HuH-7 (cell line): ENCODE measurements around the gene EHBP1.

Experiments
- DNase-seq: peaks from one replicate; pipeline ENCODE4 v3.0.0; 2011; ENCODE audit warnings: low spot score

Gene EHBP1

GRCh38 chr2:62705007-62705829 is at the start of gene EHBP1:
Gene EHBP1, plus strand, starts transcription at chr2:62705713. Its CDS starts 1,479 bp downstream, at chr2:62707192.
- DNase-seq = peak; percentile 98

- DNase-seq = no peak
Observed at GRCh38 chr2:62657783-62658182, 47.7 kb upstream of the EHBP1 start.

- DNase-seq = no peak
Observed at GRCh38 chr2:62658891-62659290, 46.6 kb upstream of the EHBP1 start.

- no peak for DNase-seq
Observed at GRCh38 chr2:62660087-62660486, 45.4 kb upstream of the EHBP1 start.

- DNase-seq = no peak
Observed at GRCh38 chr2:62660582-62661262, 44.8 kb upstream of the EHBP1 start.

- no peak for DNase-seq
Observed at GRCh38 chr2:62661263-62661635, 44.3 kb upstream of the EHBP1 start.

- DNase-seq = no peak
Observed at GRCh38 chr2:62662131-62662530, 43.4 kb upstream of the EHBP1 start.

GRCh38 chr2:62662554-62662953 is 43.0 kb upstream of the EHBP1 start:
- no peak for DNase-seq

GRCh38 chr2:62663411-62663810 is 42.1 kb upstream of the EHBP1 start:
- no peak for DNase-seq

GRCh38 chr2:62663920-62664795 is 41.4 kb upstream of the EHBP1 start:
- no peak for DNase-seq

- DNase-seq = no peak
Observed at GRCh38 chr2:62665446-62665845, 40.1 kb upstream of the EHBP1 start.

- DNase-seq = no peak
Observed at GRCh38 chr2:62669180-62669579, 36.3 kb upstream of the EHBP1 start.

GRCh38 chr2:62672601-62673000 is 32.9 kb upstream of the EHBP1 start:
- peak; percentile 44 for DNase-seq

GRCh38 chr2:62675062-62675461 is 30.5 kb upstream of the EHBP1 start:
- DNase-seq = no peak

- DNase-seq = no peak
Observed at GRCh38 chr2:62685256-62685655, 20.3 kb upstream of the EHBP1 start.

GRCh38 chr2:62686012-62686685 is 19.4 kb upstream of the EHBP1 start:
- DNase-seq = no peak

- no peak for DNase-seq
Observed at GRCh38 chr2:62687636-62688035, 17.9 kb upstream of the EHBP1 start.

- DNase-seq = no peak
Observed at GRCh38 chr2:62688771-62689170, 16.7 kb upstream of the EHBP1 start.

- DNase-seq = no peak
Observed at GRCh38 chr2:62691186-62691585, 14.3 kb upstream of the EHBP1 start.

- no peak for DNase-seq
Observed at GRCh38 chr2:62692225-62692624, 13.3 kb upstream of the EHBP1 start.

- DNase-seq = no peak
Observed at GRCh38 chr2:62698653-62699052, 6.9 kb upstream of the EHBP1 start.

- no peak for DNase-seq
Observed at GRCh38 chr2:62704654-62705006, 883 bp upstream of the EHBP1 start.
